WI38 (cell line): ENCODE results near the gene ICAM1.

Experiments
- H3K4me3 ChIP-seq: 2 replicates; pipeline ENCODE4 v1.5.1; 2011; ENCODE audit warnings: low read depth, mild to moderate bottlenecking, control low read depth, low read length
- CTCF ChIP-seq: IDR thresholded peaks from 2 replicates; pipeline ENCODE4 v1.5.1; 2012; ENCODE audit warnings: low read depth, mild to moderate bottlenecking, control low read depth, low read length

ICAM1 gene

GRCh38 chr19:10325732-10326131 lies 54.8 kb downstream of the ICAM1 start:
- TF ChIP-seq CTCF = no peak
- no peak overlapping the region for H3K4me3 ChIP-seq

GRCh38 chr19:10327793-10328192 lies 56.9 kb downstream of the ICAM1 start:
- H3K4me3 ChIP-seq = no peak overlapping the region
- no peak for TF ChIP-seq CTCF

- no peak overlapping the region for H3K4me3 ChIP-seq
- no peak for TF ChIP-seq CTCF
Observed at GRCh38 chr19:10328558-10329429, 57.9 kb downstream of the ICAM1 start.

GRCh38 chr19:10329555-10329954 lies 58.6 kb downstream of the ICAM1 start:
- no peak for TF ChIP-seq CTCF
- no peak overlapping the region for H3K4me3 ChIP-seq

- H3K4me3 ChIP-seq = peak overlapping the region; percentile 86
- no peak for TF ChIP-seq CTCF
Observed at GRCh38 chr19:10332158-10332964, 61.4 kb downstream of the ICAM1 start.

- no peak for TF ChIP-seq CTCF
- peak within 1 kb of the TSS; percentile 86 for H3K4me3 ChIP-seq
Observed at GRCh38 chr19:10332965-10333757, 62.2 kb downstream of the ICAM1 start, which contains the start of gene RAVER1. Gene RAVER1, minus strand, starts transcription at chr19:10333529. Its CDS starts 22 bp downstream, at chr19:10333507.
